HCT116 (cell line): ENCODE data around the gene MYO1B. TPM values are rescaled to one million over a fixed set of nuclear protein-coding genes. Genes with fewer than 3 reads are reported as not detected.

ENCODE experiments used
- ATAC-seq: fragments of 200-7000 bp; cut with Tn5 transposase; 2 replicates; pipeline ENCODE4 v1.9.1; 2020; ENCODE audit warnings: mild to moderate bottlenecking, moderate library complexity
- BruUV-seq: library from RNA; stranded (reverse); fragments of 400-500 nt; replicated peaks from 2 replicates; lab custom pipeline; 2021; lab: Mats Ljungman, UMichigan
- CTCF ChIA-PET: fragments of 300-600 bp; sonication (Branson Sonifier 250); formaldehyde crosslinking; loops from one replicate; lab custom pipeline; 2021; ENCODE audit warnings: antibody characterized with exemption; lab: Charles Lee
- POLR2A ChIA-PET: fragments of 300-600, 350-600 bp; sonication (Branson Sonifier 250); formaldehyde crosslinking; loops from one replicate; lab custom pipeline; 2021; ENCODE audit warnings: antibody characterized with exemption; lab: Charles Lee
- RAD21 ChIA-PET, 2 experiments: fragments of 300-600 bp; sonication (Branson Sonifier 250); formaldehyde crosslinking; loops; one replicate each; lab custom pipeline; 2023; ENCODE audit warnings: low total read pairs in 2 of 2; ENCODE audit not compliant: uncharacterized antibody in 2 of 2, unreplicated experiment in 2 of 2, low non-redundant PET in 1 of 2; lab: Charles Lee
- DNase-seq: peaks from one replicate; pipeline ENCODE4 v3.0.0-alpha.2; 2010; ENCODE audit warnings: low read depth, low spot score
- H2AFZ ChIP-seq: fragments of 200-600 bp; shearing (Covaris generic), sonication (generic); 2 replicates; pipeline ENCODE4 v1.6.1; 2017; ENCODE audit warnings: low read depth, mixed run types, mixed read lengths, antibody characterized with exemption, low read length; ENCODE audit not compliant: poor library complexity, severe bottlenecking
- H3K27ac ChIP-seq: 2 replicates; pipeline ENCODE4 v1.5.1; 2012; ENCODE audit warnings: low read depth, low read length
- H3K27me3 ChIP-seq: fragments of 200-600 bp; sonication (generic); 2 replicates; pipeline ENCODE4 v1.6.1; 2016; ENCODE audit warnings: mixed run types, low read length, mixed read lengths; ENCODE audit not compliant: insufficient read depth
- H3K36me3 ChIP-seq, 2 experiments: fragments of 200-500 bp in 1 of 2; fragments of 200-600 bp in 1 of 2; sonication (Bioruptor generic) in 1 of 2; sonication (generic) in 1 of 2; 2 replicates each; pipeline versions ENCODE4 v1.5.1 to v1.6.1; 2014 to 2016; ENCODE audit warnings: low read length in 2 of 2, inconsistent platforms in 1 of 2, mixed read lengths in 1 of 2, mixed run types in 1 of 2; ENCODE audit not compliant: insufficient read depth in 2 of 2, control insufficient read depth in 1 of 2
- H3K4me1 ChIP-seq, 2 experiments: fragments of 200-600 bp in 1 of 2; sonication (generic) in 1 of 2; 2 replicates each; pipeline versions ENCODE4 v1.5.1 to v1.6.1; 2012 to 2017; ENCODE audit warnings: low read length in 2 of 2, inconsistent platforms in 1 of 2, mild to moderate bottlenecking in 1 of 2, mixed read lengths in 1 of 2, mixed run types in 1 of 2, moderate library complexity in 1 of 2; ENCODE audit not compliant: insufficient read depth in 2 of 2, control insufficient read depth in 1 of 2
- H3K4me2 ChIP-seq: fragments of 200-600 bp; sonication (generic); 2 replicates; pipeline ENCODE4 v1.6.1; 2017; ENCODE audit warnings: mixed run types, low read length, mixed read lengths
- H3K4me3 ChIP-seq, 2 experiments: fragments of 200-600 bp in 1 of 2; sonication (generic) in 1 of 2; replicated peaks in 1 of 2; 2 replicates each; pipeline ENCODE4 v1.5.1; 2011 to 2016; ENCODE audit warnings: low read length in 2 of 2, control low read depth in 1 of 2, low read depth in 1 of 2, mild to moderate bottlenecking in 1 of 2, mixed read lengths in 1 of 2, mixed run types in 1 of 2
- H3K79me2 ChIP-seq: fragments of 200-600 bp; sonication (generic); 2 replicates; pipeline ENCODE4 v1.6.1; 2017; ENCODE audit warnings: mild to moderate bottlenecking, mixed run types, low read length, moderate library complexity, mixed read lengths; ENCODE audit not compliant: insufficient read depth
- H3K9ac ChIP-seq: fragments of 200-600 bp; sonication (generic); 2 replicates; pipeline ENCODE4 v1.6.1; 2016; ENCODE audit warnings: low read length, mixed read lengths
- H3K9me2 ChIP-seq: fragments of 200-600 bp; sonication (generic), shearing (Covaris generic); 2 replicates; pipeline ENCODE4 v1.6.1; 2017; ENCODE audit warnings: mixed run types, mild to moderate bottlenecking, moderate library complexity; ENCODE audit not compliant: insufficient read depth
- H3K9me3 ChIP-seq, 2 experiments: fragments of 200-500 bp in 1 of 2; fragments of 200-600 bp in 1 of 2; sonication (Bioruptor generic) in 1 of 2; sonication (generic) in 1 of 2; 2 replicates each; pipeline ENCODE4 v1.6.1; 2014 to 2017; ENCODE audit warnings: low read length in 2 of 2, mixed read lengths in 2 of 2, inconsistent platforms in 1 of 2, low read depth in 1 of 2, mild to moderate bottlenecking in 1 of 2, mixed run types in 1 of 2, moderate library complexity in 1 of 2; ENCODE audit not compliant: control insufficient read depth in 1 of 2, insufficient read depth in 1 of 2
- H4K20me1 ChIP-seq: fragments of 200-600 bp; sonication (generic), shearing (Covaris generic); 2 replicates; pipeline ENCODE4 v1.6.1; 2017; ENCODE audit warnings: mixed run types, mild to moderate bottlenecking, moderate library complexity; ENCODE audit not compliant: insufficient read depth
- CBX3 ChIP-seq: IDR thresholded peaks from 2 replicates; pipeline ENCODE4 v1.6.1; 2012; ENCODE audit warnings: low read depth
- CEBPB ChIP-seq: IDR thresholded peaks from 2 replicates; pipeline ENCODE4 v1.6.1; 2012; ENCODE audit warnings: low read depth
- EGR1 ChIP-seq: IDR thresholded peaks from 2 replicates; pipeline ENCODE4 v1.6.1; 2012; ENCODE audit warnings: low read depth
- FOSL1 ChIP-seq: IDR thresholded peaks from 2 replicates; pipeline ENCODE4 v1.6.1; 2012; ENCODE audit warnings: low read depth
- JUND ChIP-seq: IDR thresholded peaks from 2 replicates; pipeline ENCODE4 v1.6.1; 2012
- POLR2AphosphoS5 ChIP-seq: IDR thresholded peaks from 2 replicates; pipeline ENCODE4 v1.6.1; 2011; ENCODE audit warnings: mild to moderate bottlenecking, low read depth, low read length, moderate library complexity
- RAD21 ChIP-seq: IDR thresholded peaks from 2 replicates; pipeline ENCODE4 v1.6.1; 2012; ENCODE audit warnings: low read depth, mild to moderate bottlenecking
- SIN3A ChIP-seq: IDR thresholded peaks from 2 replicates; pipeline ENCODE4 v1.6.1; 2012; ENCODE audit warnings: low read depth
- SRF ChIP-seq: IDR thresholded peaks from 2 replicates; pipeline ENCODE4 v1.6.1; 2012; ENCODE audit warnings: low read depth
- ZBTB33 ChIP-seq: IDR thresholded peaks from 2 replicates; pipeline ENCODE4 v1.6.1; 2011; ENCODE audit warnings: mild to moderate bottlenecking, low read length, moderate library complexity; ENCODE audit not compliant: insufficient replicate concordance; ENCODE audit errors: extremely low read depth
- ZFX ChIP-seq: fragments of 450-650 bp; IDR thresholded peaks from 2 replicates; pipeline ENCODE4 v1.6.1; 2017
- ZNF274 ChIP-seq: fragments of 200-500 bp; sonication (Bioruptor generic); IDR thresholded peaks from 2 replicates; pipeline ENCODE4 v1.6.1; 2014; ENCODE audit warnings: mild to moderate bottlenecking, low read depth, low read length, inconsistent platforms
- intact Hi-C: fragments of 100-400 bp; cut with micrococcal nuclease; formaldehyde crosslinking; loops from 2 replicates; pipeline ENCODE4 v1.10.0; 2022
- total RNA-seq: library from RNA; stranded (reverse); gene quantifications from one replicate; pipeline ENCODE4 v1.2.1, GENCODE V29; 2021; ENCODE audit not compliant: unreplicated experiment
- TF ChIP-seq, protein P1 (sequence below), 3 experiments: fragments of 200-600 bp in 1 of 3; sonication (generic) in 1 of 3; IDR thresholded peaks in 2 of 3; conservative IDR thresholded peaks in 1 of 3; 2 replicates each; pipeline ENCODE4 v1.5.1; 2012 to 2017; ENCODE audit warnings: low read depth in 2 of 3, low read length in 2 of 3, antibody characterized with exemption in 1 of 3, borderline replicate concordance in 1 of 3, control low read depth in 1 of 3, mild to moderate bottlenecking in 1 of 3, mixed read lengths in 1 of 3, mixed run types in 1 of 3, moderate library complexity in 1 of 3; ENCODE audit not compliant: insufficient read depth in 1 of 3

Gene MYO1B
- total RNA-seq, 1 experiment from 2014 or later: 51.7 TPM

GRCh38 chr2:191243154-191243553, 2.0 kb upstream of the MYO1B start:
- ChIA-PET POLR2A (no interaction called here), CTCF (no interaction called here), RAD21 (no interaction called here)
- Histone ChIP-seq H3K4me2 (no peak overlapping the region), H4K20me1 (no peaks in the 10 kb centered on the region; the same call in 1 of the 2 replicates), H2AFZ (no peak overlapping the region), H3K4me1 (peaks cover 15 to 28% of the 10 kb centered on the region in 2 experiments; a peak in 3 of 4 replicates), H3K36me3 (no peaks in the 10 kb centered on the region), H3K79me2 (peaks cover 27% of the 10 kb centered on the region), H3K9me2 (no peaks in the 10 kb centered on the region), H3K9me3 (peaks cover 0 to 9% of the 10 kb centered on the region in 2 experiments; a peak in 1 of 4 replicates), H3K4me3 (no peak overlapping the region), H3K27me3 (no peaks in the 10 kb centered on the region), H3K9ac (no peak overlapping the region), H3K27ac (no peak overlapping the region)
- ATAC-seq (no peak), DNase-seq (no peak)
- no TSS peak for BruUV-seq
- intact Hi-C loops: no loop called here
- TF ChIP-seq RAD21 (no peak), SIN3A (no peak)
- TF ChIP-seq, protein P1, sequence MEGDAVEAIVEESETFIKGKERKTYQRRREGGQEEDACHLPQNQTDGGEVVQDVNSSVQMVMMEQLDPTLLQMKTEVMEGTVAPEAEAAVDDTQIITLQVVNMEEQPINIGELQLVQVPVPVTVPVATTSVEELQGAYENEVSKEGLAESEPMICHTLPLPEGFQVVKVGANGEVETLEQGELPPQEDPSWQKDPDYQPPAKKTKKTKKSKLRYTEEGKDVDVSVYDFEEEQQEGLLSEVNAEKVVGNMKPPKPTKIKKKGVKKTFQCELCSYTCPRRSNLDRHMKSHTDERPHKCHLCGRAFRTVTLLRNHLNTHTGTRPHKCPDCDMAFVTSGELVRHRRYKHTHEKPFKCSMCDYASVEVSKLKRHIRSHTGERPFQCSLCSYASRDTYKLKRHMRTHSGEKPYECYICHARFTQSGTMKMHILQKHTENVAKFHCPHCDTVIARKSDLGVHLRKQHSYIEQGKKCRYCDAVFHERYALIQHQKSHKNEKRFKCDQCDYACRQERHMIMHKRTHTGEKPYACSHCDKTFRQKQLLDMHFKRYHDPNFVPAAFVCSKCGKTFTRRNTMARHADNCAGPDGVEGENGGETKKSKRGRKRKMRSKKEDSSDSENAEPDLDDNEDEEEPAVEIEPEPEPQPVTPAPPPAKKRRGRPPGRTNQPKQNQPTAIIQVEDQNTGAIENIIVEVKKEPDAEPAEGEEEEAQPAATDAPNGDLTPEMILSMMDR (IDR thresholded peaks at IDR 0.05 in 2 of 3, conservative IDR thresholded peaks at IDR 0.05 in 1 of 3; ENCODE audit: borderline replicate concordance in 1 of 3, insufficient read depth in 1 of 3, low read depth in 2 of 3, low read length in 2 of 3): no peak

DNA sequence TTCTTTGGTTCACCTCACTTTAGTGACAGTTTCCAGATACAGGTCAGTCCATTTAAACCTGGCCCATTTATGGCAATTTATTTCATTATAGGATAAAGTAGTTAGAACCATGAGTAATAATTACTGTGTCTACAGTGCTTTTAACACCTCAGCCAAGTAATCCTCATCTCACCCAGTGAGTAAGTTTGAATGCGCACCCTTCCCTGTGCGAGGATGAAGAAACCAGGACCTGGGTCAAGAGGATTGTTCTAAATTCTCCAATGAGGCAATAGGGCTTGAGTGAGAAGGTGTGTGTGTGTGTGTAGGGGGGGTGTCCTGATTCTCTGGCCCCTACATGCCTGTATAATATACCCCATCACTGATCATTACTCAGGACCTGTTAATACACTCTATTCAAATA, 854 bp upstream of the MYO1B start:
- RAD21 ChIA-PET: no interaction called here
- CTCF ChIA-PET: no interaction called here
- H3K4me3 ChIP-seq: peak overlapping the region in 1 of 2 experiments; percentile 81; a peak in 1 of 4 replicates
- TF ChIP-seq CEBPB (no peak), EGR1 (no peak), SRF (no peak), CBX3 (no peak), ZFX (no peak), FOSL1 (no peak), ZNF274 (no peak), POLR2AphosphoS5 (no peak), ZBTB33 (no peak), RAD21 (no peak), JUND (no peak)

More for the DNA sequence above, 854 bp upstream of the MYO1B start:
- Histone ChIP-seq H3K27me3 (no peaks in the 10 kb centered on the region), H3K27ac (no peak overlapping the region), H3K36me3 (no peaks in the 10 kb centered on the region), H3K9me3 (peaks cover 0 to 9% of the 10 kb centered on the region in 2 experiments; a peak in 1 of 4 replicates), H3K9ac (no peak overlapping the region; the same call in 1 of the 2 replicates), H3K9me2 (no peaks in the 10 kb centered on the region), H3K4me2 (peak overlapping the region; percentile 91), H4K20me1 (no peaks in the 10 kb centered on the region; the same call in 1 of the 2 replicates), H3K4me1 (peaks cover 15 to 30% of the 10 kb centered on the region in 2 experiments; a peak in 3 of 4 replicates), H3K79me2 (peaks cover 39% of the 10 kb centered on the region), H2AFZ (peak overlapping the region; percentile 90)
- POLR2A ChIA-PET: no interaction called here
- intact Hi-C loops: loop anchor here (2.0 kb wide), 1 partner anchor 242 kb away; no protein-coding TSS in a partner anchor
- ATAC-seq (no peak), DNase-seq (no peak)
- TSS peak; percentile 52 for BruUV-seq
